B cell (primary cell): ENCODE results near the gene LRRC4B. TPM values are rescaled to one million over a fixed set of nuclear protein-coding genes. Genes with fewer than 3 reads are reported as not detected.

ENCODE experiments used
- ATAC-seq: fragments of 200-7000 bp; cut with Tn5 transposase; one replicate; pipeline ENCODE4 v1.10.0; 2021; ENCODE audit warnings: low read depth, mild to moderate bottlenecking, moderate number of reproducible peaks, moderate library complexity
- CTCF ChIA-PET: fragments of 350-600 bp; sonication (Branson Sonifier 250); formaldehyde crosslinking; loops from one replicate; lab custom pipeline; 2021; ENCODE audit warnings: antibody characterized with exemption, inconsistent platforms; lab: Charles Lee
- POLR2A ChIA-PET: fragments of 350-600 bp; sonication (Branson Sonifier 250); formaldehyde crosslinking; loops from one replicate; lab custom pipeline; 2021; ENCODE audit warnings: antibody characterized with exemption; lab: Charles Lee
- DNase-seq: peaks from one replicate; pipeline ENCODE4 v3.0.0; 2013
- H2AFZ ChIP-seq: 2 replicates; pipeline ENCODE4 v1.6.1; 2012; ENCODE audit warnings: mild to moderate bottlenecking, low read depth, low read length; ENCODE audit not compliant: insufficient read depth, poor library complexity, severe bottlenecking
- H3K27ac ChIP-seq, 2 donors: 1 replicate in 1 of 2; 2 replicates in 1 of 2; pipeline ENCODE4 v1.5.1; 2012 to 2013; ENCODE audit warnings: low read length in 2 of 2, mild to moderate bottlenecking in 2 of 2, moderate library complexity in 1 of 2
- H3K27me3 ChIP-seq, 4 experiments: fragments of 200-600 bp in 1 of 4; sonication (generic) in 1 of 4; replicated peaks in 1 of 4; 1 replicate in 2 of 4; 2 replicates in 2 of 4; pipeline versions ENCODE4 v1.6.1 to v1.7.0; 2013 to 2016; ENCODE audit warnings: low read length in 3 of 4, mild to moderate bottlenecking in 2 of 4, mixed read lengths in 1 of 4, moderate library complexity in 1 of 4; ENCODE audit not compliant: insufficient read depth in 4 of 4, control insufficient read depth in 3 of 4; ENCODE audit errors: control extremely low read depth in 1 of 4
- H3K36me3 ChIP-seq, 2 experiments: replicated peaks in 1 of 2; 1 replicate in 1 of 2; 2 replicates in 1 of 2; pipeline versions ENCODE4 v1.6.1 to v1.7.1; 2013; ENCODE audit warnings: low read length in 1 of 2; ENCODE audit not compliant: insufficient read depth in 2 of 2, control insufficient read depth in 1 of 2; ENCODE audit errors: control extremely low read depth in 1 of 2, extremely low read depth in 1 of 2
- H3K4me1 ChIP-seq, 2 donors: fragments of 200-600 bp in 1 of 2; sonication (generic) in 1 of 2; 1 replicate in 1 of 2; 2 replicates in 1 of 2; pipeline versions ENCODE4 v1.5.1 to v1.6.1; 2013 to 2017; ENCODE audit warnings: low read length in 2 of 2; ENCODE audit not compliant: control insufficient read depth in 2 of 2, insufficient read depth in 2 of 2
- H3K4me2 ChIP-seq: replicated peaks from 2 replicates; pipeline ENCODE3; 2012; ENCODE audit warnings: mild to moderate bottlenecking, low read depth, low read length; ENCODE audit not compliant: poor library complexity, severe bottlenecking
- H3K4me3 ChIP-seq, 5 experiments: fragments of 200-600 bp in 1 of 5; sonication (generic) in 1 of 5; 1 replicate in 3 of 5; 2 replicates in 2 of 5; pipeline versions ENCODE4 v1.5.1 to v1.7.0; 2011 to 2016; ENCODE audit warnings: low read length in 4 of 5, mild to moderate bottlenecking in 4 of 5, low read depth in 2 of 5, control low read depth in 1 of 5, moderate library complexity in 1 of 5; ENCODE audit not compliant: insufficient read depth in 1 of 5; ENCODE audit errors: control extremely low read depth in 1 of 5, extremely low read depth in 1 of 5
- H3K79me2 ChIP-seq: fragments of 200-600 bp; sonication (generic); one replicate; pipeline ENCODE4 v1.6.0; 2016; ENCODE audit warnings: low read length; ENCODE audit not compliant: control insufficient read depth, insufficient read depth
- H3K9ac ChIP-seq: fragments of 200-600 bp; sonication (generic); 2 replicates; pipeline ENCODE4 v1.6.1; 2017; ENCODE audit warnings: mild to moderate bottlenecking, low read length, moderate library complexity
- H3K9me3 ChIP-seq, 3 donors: one replicate each; pipeline versions ENCODE4 v1.6.1 to v1.7.1; 2013; ENCODE audit warnings: low read length in 2 of 3; ENCODE audit not compliant: control insufficient read depth in 2 of 3, insufficient read depth in 1 of 3; ENCODE audit errors: control extremely low read depth in 1 of 3
- H4K20me1 ChIP-seq: 2 replicates; pipeline ENCODE4 v1.6.0; 2012; ENCODE audit warnings: mild to moderate bottlenecking, low read length; ENCODE audit not compliant: insufficient read depth, control insufficient read depth, poor library complexity, severe bottlenecking
- H3K27ac Mint-ChIP-seq: one replicate; pipeline ENCODE4 v1.8.0; 2021; ENCODE audit warnings: mixed read lengths
- H3K27me3 Mint-ChIP-seq: one replicate; pipeline ENCODE4 v1.8.0; 2021; ENCODE audit warnings: mixed read lengths
- H3K4me1 Mint-ChIP-seq: one replicate; pipeline ENCODE4 v1.8.0; 2021; ENCODE audit warnings: mixed read lengths
- H3K4me3 Mint-ChIP-seq: one replicate; pipeline ENCODE4 v1.8.0; 2021; ENCODE audit warnings: mixed read lengths
- H3K9me3 Mint-ChIP-seq: one replicate; pipeline ENCODE4 v1.8.0; 2022; ENCODE audit warnings: mixed read lengths; ENCODE audit not compliant: insufficient read depth
- EZH2 ChIP-seq: IDR thresholded peaks from 2 replicates; pipeline ENCODE4 v1.6.1; 2012; ENCODE audit warnings: borderline replicate concordance, low read depth, mild to moderate bottlenecking, moderate library complexity, low read length; ENCODE audit not compliant: insufficient read depth, poor library complexity, severe bottlenecking
- WGBS: methylation state at CpG from one replicate; pipeline ENCODE4 v1.1.5; 2013; ENCODE audit warnings: missing lambda C conversion rate; ENCODE audit not compliant: insufficient coverage; 5-methylcytosine and 5-hydroxymethylcytosine counted together
- intact Hi-C: fragments of 100-400 bp; cut with micrococcal nuclease; formaldehyde crosslinking; loops from one replicate; pipeline ENCODE4 v1.10.0; 2022
- polyA plus RNA-seq: library from polyadenylated mRNA; depleted of rRNA; stranded (reverse); fragments of >200 nt; gene quantifications from 2 replicates; pipeline ENCODE4 v1.2.3, GENCODE V29; 2012
- total RNA-seq, 2 donors: library from RNA; stranded (reverse); fragments of 120-200 nt in 1 of 2; gene quantifications; 1 replicate in 1 of 2; 2 replicates in 1 of 2; pipeline versions ENCODE4 v1.2.3 to v1.2.4, GENCODE V29; 2013 to 2022
- TF ChIP-seq, protein P1 (sequence below): fragments of 200-600 bp; IDR thresholded peaks from one replicate; pipeline ENCODE4 v1.8.0; 2022; ENCODE audit warnings: antibody characterized with exemption, mild to moderate bottlenecking

LRRC4B gene
- total and polyA plus RNA-seq, 2 donors (not counting 1 experiment from before 2014, with no cell fraction given) = 0.03 TPM; not detected in 1

DNA sequence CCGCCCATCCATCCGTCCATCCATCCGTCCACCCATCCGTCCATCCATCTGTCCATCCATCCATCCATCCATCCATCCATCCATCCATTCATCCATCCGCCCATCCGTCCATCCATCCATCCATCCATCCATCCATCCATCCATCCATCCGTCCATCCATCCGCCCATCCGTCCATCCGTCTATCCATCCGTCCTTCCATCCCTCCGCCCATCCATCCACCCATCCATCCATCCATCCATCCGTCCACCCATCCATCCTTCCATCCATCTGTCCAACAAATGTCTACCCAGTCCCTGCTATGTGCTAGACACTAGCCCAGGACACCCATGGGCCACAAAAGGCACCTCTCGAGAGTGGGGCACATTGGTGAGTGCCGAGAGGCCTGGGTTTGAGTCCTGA, 15.7 kb downstream of the LRRC4B start:
- peaks cover 5% of the 10 kb centered on the region for H3K4me1 Mint-ChIP-seq
- H3K9me3 Mint-ChIP-seq = no peaks in the 10 kb centered on the region
- WGBS = 81% methylated on average over 15 of the region's 15 CpGs
- ChIA-PET POLR2A (no interaction called here), CTCF (no interaction called here)
- Histone ChIP-seq H4K20me1 (no peaks in the 10 kb centered on the region), H3K36me3 (no peaks in the 10 kb centered on the region), H3K9ac (no peak overlapping the region), H3K4me3 (no peak overlapping the region), H3K4me2 (no peak overlapping the region), H3K79me2 (no peaks in the 10 kb centered on the region), H3K4me1 (peaks cover 13 to 14% of the 10 kb centered on the region in 2 donors), H3K27me3 (peaks cover 0 to 67% (median 13%) of the 10 kb centered on the region in 4 experiments), H2AFZ (no peak overlapping the region), H3K9me3 (peaks cover 0 to 17% (median 0%) of the 10 kb centered on the region in 3 donors), H3K27ac (no peak overlapping the region)
- H3K27me3 Mint-ChIP-seq = peaks cover 59% of the 10 kb centered on the region
- intact Hi-C loops = no loop called here
- DNase-seq (no peak), ATAC-seq (no peak)
- H3K27ac Mint-ChIP-seq = no peak overlapping the region
- no peak overlapping the region for H3K4me3 Mint-ChIP-seq
- TF ChIP-seq, protein P1, sequence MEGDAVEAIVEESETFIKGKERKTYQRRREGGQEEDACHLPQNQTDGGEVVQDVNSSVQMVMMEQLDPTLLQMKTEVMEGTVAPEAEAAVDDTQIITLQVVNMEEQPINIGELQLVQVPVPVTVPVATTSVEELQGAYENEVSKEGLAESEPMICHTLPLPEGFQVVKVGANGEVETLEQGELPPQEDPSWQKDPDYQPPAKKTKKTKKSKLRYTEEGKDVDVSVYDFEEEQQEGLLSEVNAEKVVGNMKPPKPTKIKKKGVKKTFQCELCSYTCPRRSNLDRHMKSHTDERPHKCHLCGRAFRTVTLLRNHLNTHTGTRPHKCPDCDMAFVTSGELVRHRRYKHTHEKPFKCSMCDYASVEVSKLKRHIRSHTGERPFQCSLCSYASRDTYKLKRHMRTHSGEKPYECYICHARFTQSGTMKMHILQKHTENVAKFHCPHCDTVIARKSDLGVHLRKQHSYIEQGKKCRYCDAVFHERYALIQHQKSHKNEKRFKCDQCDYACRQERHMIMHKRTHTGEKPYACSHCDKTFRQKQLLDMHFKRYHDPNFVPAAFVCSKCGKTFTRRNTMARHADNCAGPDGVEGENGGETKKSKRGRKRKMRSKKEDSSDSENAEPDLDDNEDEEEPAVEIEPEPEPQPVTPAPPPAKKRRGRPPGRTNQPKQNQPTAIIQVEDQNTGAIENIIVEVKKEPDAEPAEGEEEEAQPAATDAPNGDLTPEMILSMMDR = no peak
- TF ChIP-seq EZH2 = no peak

DNA sequence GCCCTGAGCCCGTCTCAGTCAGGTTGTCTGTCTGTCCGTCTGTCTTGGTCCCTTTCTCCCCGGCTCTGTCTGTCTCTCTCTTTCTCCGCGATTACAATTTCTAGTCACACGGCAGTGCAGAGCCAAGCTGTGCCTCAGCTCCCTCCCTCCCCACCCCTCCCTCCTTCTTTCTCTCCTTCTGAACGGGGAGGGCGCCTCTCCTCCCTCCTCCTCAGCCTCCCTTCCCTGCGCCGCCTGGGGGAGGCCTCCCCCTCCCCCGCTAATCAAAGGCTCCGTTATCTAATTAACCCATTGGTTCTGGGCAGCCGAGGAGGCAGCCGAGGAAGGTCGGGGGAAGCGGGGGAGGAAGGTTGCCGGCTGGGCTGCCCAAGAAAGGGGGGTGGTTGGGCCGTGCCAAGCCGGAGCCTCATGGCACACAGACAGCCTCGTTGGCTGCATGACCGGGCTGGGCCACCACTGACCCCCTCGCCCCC, 16.5 kb downstream of the LRRC4B start:
- H3K27ac Mint-ChIP-seq = no peak overlapping the region

More for the DNA sequence above, 16.5 kb downstream of the LRRC4B start:
- Histone ChIP-seq H3K79me2 (no peaks in the 10 kb centered on the region), H2AFZ (no peak overlapping the region), H4K20me1 (no peaks in the 10 kb centered on the region), H3K4me2 (no peak overlapping the region), H3K27ac (no peak overlapping the region), H3K4me1 (peaks cover 10 to 11% of the 10 kb centered on the region in 2 donors), H3K4me3 (no peak overlapping the region), H3K27me3 (peaks cover 0 to 59% (median 10%) of the 10 kb centered on the region in 4 experiments), H3K9me3 (peaks cover 0 to 12% (median 0%) of the 10 kb centered on the region in 3 donors), H3K9ac (no peak overlapping the region), H3K36me3 (no peaks in the 10 kb centered on the region)
- Mint-ChIP-seq H3K4me1 (peaks cover 5% of the 10 kb centered on the region), H3K9me3 (no peaks in the 10 kb centered on the region), H3K4me3 (no peak overlapping the region), H3K27me3 (peaks cover 55% of the 10 kb centered on the region)
- POLR2A ChIA-PET = no interaction called here
- CTCF ChIA-PET = no interaction called here
- DNase-seq (no peak), ATAC-seq (no peak)
- no peak for TF ChIP-seq EZH2
- TF ChIP-seq, protein P1 = no peak
- intact Hi-C loops = no loop called here
- 6% methylated on average over 16 of the region's 22 CpGs for WGBS
